Type B pancreatic cell (in vitro differentiated cells): ENCODE data around the gene TMEM145. TPM values are rescaled to one million over a fixed set of nuclear protein-coding genes. Genes with fewer than 3 reads are reported as not detected.

ENCODE experiments used
- DNase-seq: peaks from one replicate; pipeline ENCODE4 v3.0.0; 2021; ENCODE audit warnings: mixed read lengths; ENCODE audit not compliant: unreplicated experiment; ENCODE audit errors: extremely low spot score
- H3K27ac Mint-ChIP-seq: 2 replicates; pipeline ENCODE4 v1.8.0; 2021; ENCODE audit warnings: mild to moderate bottlenecking, mixed read lengths
- H3K27me3 Mint-ChIP-seq: 2 replicates; pipeline ENCODE4 v1.8.0; 2021; ENCODE audit warnings: mixed read lengths
- H3K36me3 Mint-ChIP-seq: 2 replicates; pipeline ENCODE4 v1.8.0; 2021; ENCODE audit warnings: mixed read lengths
- H3K4me1 Mint-ChIP-seq: one replicate; pipeline ENCODE4 v1.8.0; 2021; ENCODE audit warnings: mixed read lengths; ENCODE audit not compliant: unreplicated experiment
- H3K4me3 Mint-ChIP-seq: 2 replicates; pipeline ENCODE4 v1.8.0; 2021; ENCODE audit warnings: mild to moderate bottlenecking, mixed read lengths
- H3K9me3 Mint-ChIP-seq: 2 replicates; pipeline ENCODE4 v1.8.0; 2021; ENCODE audit warnings: mixed read lengths
- total RNA-seq: library from RNA; stranded (reverse); gene quantifications from 2 replicates; pipeline ENCODE4 v1.2.1, GENCODE V29; 2021; ENCODE audit warnings: low replicate concordance
- TF ChIP-seq, protein P1 (sequence below): fragments of 200-600 bp; sonication (generic); conservative IDR thresholded peaks from 2 replicates; pipeline ENCODE4 v1.5.0; 2021; ENCODE audit warnings: antibody characterized with exemption, mild to moderate bottlenecking

The TMEM145 gene
- total RNA-seq, 1 donor from 2014 or later, result 3.6 TPM

- H3K4me3 Mint-ChIP-seq, result no peak overlapping the region
- H3K27me3 Mint-ChIP-seq, result no peaks in the 10 kb centered on the region
- H3K4me1 Mint-ChIP-seq, result peaks cover 8% of the 10 kb centered on the region
- TF ChIP-seq, protein P1, sequence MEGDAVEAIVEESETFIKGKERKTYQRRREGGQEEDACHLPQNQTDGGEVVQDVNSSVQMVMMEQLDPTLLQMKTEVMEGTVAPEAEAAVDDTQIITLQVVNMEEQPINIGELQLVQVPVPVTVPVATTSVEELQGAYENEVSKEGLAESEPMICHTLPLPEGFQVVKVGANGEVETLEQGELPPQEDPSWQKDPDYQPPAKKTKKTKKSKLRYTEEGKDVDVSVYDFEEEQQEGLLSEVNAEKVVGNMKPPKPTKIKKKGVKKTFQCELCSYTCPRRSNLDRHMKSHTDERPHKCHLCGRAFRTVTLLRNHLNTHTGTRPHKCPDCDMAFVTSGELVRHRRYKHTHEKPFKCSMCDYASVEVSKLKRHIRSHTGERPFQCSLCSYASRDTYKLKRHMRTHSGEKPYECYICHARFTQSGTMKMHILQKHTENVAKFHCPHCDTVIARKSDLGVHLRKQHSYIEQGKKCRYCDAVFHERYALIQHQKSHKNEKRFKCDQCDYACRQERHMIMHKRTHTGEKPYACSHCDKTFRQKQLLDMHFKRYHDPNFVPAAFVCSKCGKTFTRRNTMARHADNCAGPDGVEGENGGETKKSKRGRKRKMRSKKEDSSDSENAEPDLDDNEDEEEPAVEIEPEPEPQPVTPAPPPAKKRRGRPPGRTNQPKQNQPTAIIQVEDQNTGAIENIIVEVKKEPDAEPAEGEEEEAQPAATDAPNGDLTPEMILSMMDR, result no peak
- H3K9me3 Mint-ChIP-seq, result no peaks in the 10 kb centered on the region
- DNase-seq, result no peak
- H3K27ac Mint-ChIP-seq, result no peak overlapping the region
- H3K36me3 Mint-ChIP-seq, result peaks cover 8% of the 10 kb centered on the region
Measured at GRCh38 chr19:42292963-42293362, 20.1 kb upstream of the TMEM145 start.

DNA sequence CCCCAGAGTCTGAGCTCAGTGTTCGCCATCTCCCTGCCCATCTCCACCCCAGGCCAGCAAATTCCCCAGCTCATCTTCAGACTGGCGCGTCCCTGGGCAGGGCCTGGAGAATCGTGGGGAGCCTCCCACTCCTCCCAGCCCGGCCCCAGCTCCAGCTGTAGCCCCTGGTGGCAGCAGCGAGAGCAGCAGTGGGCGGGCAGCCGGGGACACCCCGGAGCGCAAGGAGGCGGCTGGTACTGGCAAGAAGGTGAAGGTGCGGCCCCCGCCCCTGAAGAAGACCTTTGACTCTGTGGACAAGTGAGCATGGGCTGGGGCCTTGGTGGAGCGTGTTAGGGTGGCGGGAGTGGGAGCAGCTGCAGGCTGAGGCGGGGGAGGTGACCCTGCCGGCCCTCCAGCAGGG is 19.6 kb upstream of the TMEM145 start:
- Mint-ChIP-seq H3K27ac (no peak overlapping the region), H3K27me3 (no peaks in the 10 kb centered on the region), H3K4me1 (peaks cover 8% of the 10 kb centered on the region), H3K36me3 (peaks cover 8% of the 10 kb centered on the region), H3K4me3 (no peak overlapping the region), H3K9me3 (no peaks in the 10 kb centered on the region)
- TF ChIP-seq, protein P1, result peak; percentile 43
- no peak for DNase-seq

DNA sequence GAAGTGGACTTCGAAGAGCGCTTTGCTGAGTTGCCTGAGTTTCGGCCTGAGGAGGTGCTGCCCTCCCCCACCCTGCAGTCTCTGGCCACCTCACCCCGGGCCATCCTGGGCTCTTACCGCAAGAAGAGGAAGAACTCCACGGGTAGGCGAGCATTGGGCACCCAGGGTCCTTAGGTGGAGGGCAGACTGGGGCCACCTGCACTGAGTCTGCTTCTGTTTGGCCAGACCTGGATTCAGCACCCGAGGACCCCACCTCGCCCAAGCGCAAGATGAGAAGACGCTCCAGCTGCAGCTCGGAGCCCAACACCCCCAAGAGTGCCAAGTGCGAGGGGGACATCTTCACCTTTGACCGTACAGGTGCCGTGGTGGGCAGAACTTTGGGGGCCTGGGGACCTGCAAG is 19.2 kb upstream of the TMEM145 start:
- no peaks in the 10 kb centered on the region for H3K27me3 Mint-ChIP-seq
- no peak overlapping the region for H3K27ac Mint-ChIP-seq
- TF ChIP-seq, protein P1, result no peak
- no peak overlapping the region for H3K4me3 Mint-ChIP-seq
- H3K4me1 Mint-ChIP-seq, result peaks cover 8% of the 10 kb centered on the region
- no peak for DNase-seq
- peaks cover 8% of the 10 kb centered on the region for H3K36me3 Mint-ChIP-seq
- H3K9me3 Mint-ChIP-seq, result no peaks in the 10 kb centered on the region

DNA sequence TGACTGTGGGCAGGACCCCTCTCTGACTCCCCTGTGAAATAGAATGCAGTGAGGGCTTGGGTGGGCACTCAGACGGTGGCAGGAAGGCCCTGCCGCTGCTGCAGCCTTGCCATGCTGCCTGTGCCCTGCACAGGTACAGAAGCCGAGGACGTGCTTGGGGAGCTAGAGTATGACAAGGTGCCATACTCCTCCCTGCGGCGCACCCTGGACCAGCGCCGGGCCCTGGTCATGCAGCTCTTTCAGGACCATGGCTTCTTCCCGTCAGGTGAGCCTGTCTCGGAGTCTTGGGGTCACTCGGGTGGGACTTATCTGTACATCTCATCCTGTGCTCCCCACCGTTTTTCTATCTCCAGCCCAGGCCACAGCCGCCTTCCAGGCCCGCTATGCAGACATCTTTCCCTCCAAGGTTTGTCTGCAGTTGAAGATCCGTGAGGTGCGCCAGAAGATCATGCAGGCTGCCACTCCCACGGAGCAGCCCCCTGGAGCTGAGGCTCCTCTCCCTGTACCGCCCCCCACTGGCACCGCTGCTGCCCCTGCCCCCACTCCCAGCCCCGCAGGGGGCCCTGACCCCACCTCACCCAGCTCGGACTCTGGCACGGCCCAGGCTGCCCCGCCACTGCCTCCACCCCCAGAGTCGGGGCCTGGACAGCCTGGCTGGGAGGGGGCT is 18.5 kb upstream of the TMEM145 start:
- Mint-ChIP-seq H3K4me3 (no peak overlapping the region), H3K27me3 (no peaks in the 10 kb centered on the region), H3K4me1 (peaks cover 8% of the 10 kb centered on the region), H3K9me3 (no peaks in the 10 kb centered on the region), H3K27ac (no peak overlapping the region), H3K36me3 (peaks cover 8% of the 10 kb centered on the region)
- TF ChIP-seq, protein P1, result no peak
- DNase-seq, result no peak

GRCh38 chr19:42295342-42295741 is 17.8 kb upstream of the TMEM145 start:
- Mint-ChIP-seq H3K27me3 (no peaks in the 10 kb centered on the region), H3K4me1 (peaks cover 8% of the 10 kb centered on the region), H3K27ac (no peak overlapping the region), H3K4me3 (no peak overlapping the region), H3K9me3 (no peaks in the 10 kb centered on the region), H3K36me3 (peaks cover 11% of the 10 kb centered on the region)
- no peak for DNase-seq
- TF ChIP-seq, protein P1, result no peak
